HL-60 (cell line): ENCODE measurements around the gene WNK1.
"Not testable (repeated sequence)": the region's sequence is repeated elsewhere in the genome, so short reads cannot be mapped to it uniquely, and the experiment has no call there.

Experiments
- DNase-seq, 2 experiments: peaks; one replicate each; pipeline ENCODE4 v3.0.0-alpha.2; 2010 to 2020; ENCODE audit warnings: low read depth in 1 of 2, low spot score in 1 of 2
- H3K27ac ChIP-seq: fragments of 250-450 bp; sonication (Bioruptor Pico); replicated peaks from 2 replicates; pipeline ENCODE4 v1.5.1; 2020; ENCODE audit warnings: mild to moderate bottlenecking, moderate library complexity
- H3K27me3 ChIP-seq: fragments of 250-450 bp; sonication (Bioruptor Pico); 2 replicates; pipeline ENCODE4 v1.5.1; 2021; ENCODE audit warnings: mild to moderate bottlenecking, moderate library complexity; ENCODE audit not compliant: insufficient read depth, poor library complexity, severe bottlenecking
- H3K4me3 ChIP-seq: replicated peaks from 2 replicates; pipeline ENCODE4 v1.5.1; 2011; ENCODE audit warnings: mild to moderate bottlenecking, control low read depth, low read length; ENCODE audit not compliant: insufficient read depth
- CTCF ChIP-seq: IDR thresholded peaks from one replicate; pipeline ENCODE4 v1.5.1; 2011; ENCODE audit warnings: low read length, control low read depth, inconsistent platforms; ENCODE audit not compliant: insufficient read depth
- GABPA ChIP-seq: IDR thresholded peaks from 2 replicates; pipeline ENCODE4 v1.6.1; 2012; ENCODE audit warnings: low read depth
- POLR2AphosphoS5 ChIP-seq: IDR thresholded peaks from 2 replicates; pipeline ENCODE4 v1.6.1; 2012; ENCODE audit warnings: low read depth
- REST ChIP-seq: IDR thresholded peaks from 2 replicates; pipeline ENCODE4 v1.6.1; 2012; ENCODE audit warnings: low read depth; ENCODE audit not compliant: insufficient replicate concordance
- SPI1 ChIP-seq: IDR thresholded peaks from 2 replicates; pipeline ENCODE4 v1.6.1; 2012; ENCODE audit warnings: low read depth, mild to moderate bottlenecking, borderline replicate concordance

WNK1 gene

GRCh38 chr12:812950-813349 is 60.6 kb downstream of the WNK1 start:
- no peak overlapping the region for H3K4me3 ChIP-seq
- no peaks in the 10 kb centered on the region for H3K27me3 ChIP-seq
- no peak overlapping the region for H3K27ac ChIP-seq
- no peak for DNase-seq
- TF ChIP-seq CTCF: no peak
- TF ChIP-seq SPI1: no peak
- TF ChIP-seq POLR2AphosphoS5: no peak
- TF ChIP-seq REST: no peak
- TF ChIP-seq GABPA: no peak

DNA sequence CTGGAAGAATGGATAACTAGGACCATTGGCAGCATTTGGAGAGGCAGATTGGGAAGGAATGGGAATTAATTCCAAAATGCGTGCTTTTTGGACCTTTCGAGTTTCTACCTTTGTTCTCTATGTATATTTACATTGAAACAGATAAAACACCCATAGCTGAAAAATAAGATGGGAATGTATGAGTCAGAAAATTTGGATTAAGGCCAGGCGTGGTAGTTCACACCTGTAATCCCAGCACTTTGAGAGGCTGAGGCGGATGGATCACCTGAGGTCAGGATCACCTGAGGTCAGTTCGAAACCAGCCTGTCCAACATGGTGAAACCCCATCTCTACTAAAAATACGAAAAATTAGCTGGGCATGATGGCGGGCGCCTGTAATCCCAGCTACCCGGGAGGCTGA is 65.1 kb downstream of the WNK1 start:
- DNase-seq, H3K27me3 ChIP-seq, H3K27ac ChIP-seq, H3K4me3 ChIP-seq: not testable (repeated sequence)

GRCh38 chr12:817941-818600 is 65.7 kb downstream of the WNK1 start:
- no peaks in the 10 kb centered on the region for H3K27me3 ChIP-seq
- H3K4me3 ChIP-seq: no peak overlapping the region
- no peak for DNase-seq
- H3K27ac ChIP-seq: no peak overlapping the region
- no peak for TF ChIP-seq REST
- TF ChIP-seq POLR2AphosphoS5: no peak
- no peak for TF ChIP-seq SPI1
- TF ChIP-seq GABPA: no peak

DNA sequence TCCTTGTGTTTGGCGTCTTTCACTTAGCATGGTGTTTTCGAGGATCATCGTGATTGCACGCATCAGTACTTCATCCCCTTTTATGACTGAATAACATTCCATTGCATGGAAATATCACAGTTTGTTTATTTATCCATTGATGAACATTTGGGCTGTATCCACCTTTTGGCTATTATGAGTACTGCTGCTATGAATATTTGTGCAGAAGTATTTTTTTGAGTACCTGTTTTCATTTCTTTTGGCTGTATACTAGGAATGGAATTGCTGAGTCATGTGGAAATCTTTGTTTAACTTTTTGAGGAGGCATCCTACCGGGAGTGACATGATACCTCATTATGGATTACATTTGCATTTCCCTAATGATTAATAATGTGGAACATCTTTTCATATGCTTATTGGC is 66.4 kb downstream of the WNK1 start:
- H3K4me3 ChIP-seq: no peak overlapping the region
- TF ChIP-seq CTCF (no peak), SPI1 (no peak), GABPA (no peak), REST (no peak), POLR2AphosphoS5 (no peak)
- no peaks in the 10 kb centered on the region for H3K27me3 ChIP-seq
- no peak for DNase-seq
- no peak overlapping the region for H3K27ac ChIP-seq
